ENCODE results near the gene POLR2H. TPM values are rescaled to one million over a fixed set of nuclear protein-coding genes. Genes with fewer than 3 reads are reported as not detected.

The POLR2H gene
- total and polyA plus RNA-seq, 11 donors = 15.2 to 51.4 (median 25.2) TPM

DNA sequence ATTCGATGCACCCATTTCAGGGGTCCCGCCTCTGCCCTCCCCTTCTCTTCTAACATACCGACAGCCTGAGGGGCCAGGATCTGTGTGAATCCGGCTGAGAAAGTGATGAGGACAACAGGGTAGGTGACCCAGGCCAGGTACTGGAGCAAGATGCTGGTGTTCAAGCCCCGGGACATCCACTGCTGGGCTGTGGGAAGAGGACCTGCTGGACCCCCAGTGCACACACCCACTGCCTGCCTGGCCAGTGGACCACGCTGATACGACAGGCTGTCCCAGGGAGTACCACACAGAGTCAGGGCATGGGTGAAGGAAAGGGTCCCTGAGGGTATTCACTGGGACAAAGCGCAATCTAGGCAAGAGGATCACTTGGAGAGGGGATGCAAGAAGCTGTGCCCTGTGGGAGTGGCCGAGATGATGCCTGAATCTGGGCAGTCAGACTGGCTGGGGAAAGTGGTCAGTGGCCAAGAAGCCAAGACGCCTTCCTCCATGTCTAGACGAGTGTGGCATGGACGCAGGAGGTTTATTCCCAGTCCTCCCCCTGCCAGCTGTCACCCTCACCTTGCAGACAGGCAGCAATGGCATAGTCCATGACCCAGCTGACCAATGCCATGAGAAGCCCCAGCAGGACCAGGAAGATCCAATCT lies 3.3 kb upstream of the POLR2H start:
- TF ChIP-seq, protein P1, sequence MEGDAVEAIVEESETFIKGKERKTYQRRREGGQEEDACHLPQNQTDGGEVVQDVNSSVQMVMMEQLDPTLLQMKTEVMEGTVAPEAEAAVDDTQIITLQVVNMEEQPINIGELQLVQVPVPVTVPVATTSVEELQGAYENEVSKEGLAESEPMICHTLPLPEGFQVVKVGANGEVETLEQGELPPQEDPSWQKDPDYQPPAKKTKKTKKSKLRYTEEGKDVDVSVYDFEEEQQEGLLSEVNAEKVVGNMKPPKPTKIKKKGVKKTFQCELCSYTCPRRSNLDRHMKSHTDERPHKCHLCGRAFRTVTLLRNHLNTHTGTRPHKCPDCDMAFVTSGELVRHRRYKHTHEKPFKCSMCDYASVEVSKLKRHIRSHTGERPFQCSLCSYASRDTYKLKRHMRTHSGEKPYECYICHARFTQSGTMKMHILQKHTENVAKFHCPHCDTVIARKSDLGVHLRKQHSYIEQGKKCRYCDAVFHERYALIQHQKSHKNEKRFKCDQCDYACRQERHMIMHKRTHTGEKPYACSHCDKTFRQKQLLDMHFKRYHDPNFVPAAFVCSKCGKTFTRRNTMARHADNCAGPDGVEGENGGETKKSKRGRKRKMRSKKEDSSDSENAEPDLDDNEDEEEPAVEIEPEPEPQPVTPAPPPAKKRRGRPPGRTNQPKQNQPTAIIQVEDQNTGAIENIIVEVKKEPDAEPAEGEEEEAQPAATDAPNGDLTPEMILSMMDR (IDR thresholded peaks at IDR 0.05) = no peak
- no peak for TF ChIP-seq POLR2A (IDR thresholded peaks at IDR 0.05)
- DNase-seq (no peak), ATAC-seq (no peak)
- H3K4me1 ChIP-seq = peaks cover 0 to 15% (median 11%) of the 10 kb centered on the region in 12 donors
- intact Hi-C loops (cut with DNase I) = loop anchor here in 1 of 10 donors (5.0 kb wide), 1 partner anchor 51 kb away; no protein-coding TSS in a partner anchor
- H3K27ac ChIP-seq = no peak overlapping the region
- WGBS, 4 donors = 95 to 96% (median 95%) methylated on average over 12 of the region's 12 CpGs
- H3K27me3 ChIP-seq = no peaks in the 10 kb centered on the region
- peaks cover 0 to 13% (median 0%) of the 10 kb centered on the region in 9 donors for H3K36me3 ChIP-seq
- H3K4me3 ChIP-seq = no peak overlapping the region
- H3K9me3 ChIP-seq = no peaks in the 10 kb centered on the region

DNA sequence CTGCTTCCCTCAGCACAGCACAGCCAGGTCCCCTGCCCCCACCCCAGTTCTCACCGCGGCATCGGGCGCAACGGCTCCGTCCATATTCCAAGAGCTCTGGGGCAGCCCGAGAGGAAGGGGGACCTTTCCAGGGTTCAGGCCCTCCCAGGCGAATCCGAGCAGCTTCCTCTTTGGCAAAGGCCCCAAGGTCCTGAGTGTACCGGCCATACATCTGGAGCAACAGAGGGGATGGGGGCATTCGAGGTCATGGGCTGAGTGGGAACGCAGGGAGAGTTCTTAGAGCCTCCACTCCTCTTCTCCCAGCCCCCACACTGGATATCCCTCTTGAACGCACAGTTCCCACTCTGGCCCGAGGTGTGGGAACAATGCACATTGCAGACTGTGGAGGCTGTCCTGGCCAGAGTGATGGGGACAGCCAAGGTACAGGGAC lies 2.6 kb upstream of the POLR2H start:
- no peak for DNase-seq
- Histone ChIP-seq H3K36me3 (peaks cover 0 to 13% (median 0%) of the 10 kb centered on the region in 9 donors), H3K4me1 (peaks cover 0 to 21% (median 17%) of the 10 kb centered on the region in 12 donors), H3K27ac (no peak overlapping the region), H3K4me3 (no peak overlapping the region), H3K9me3 (no peaks in the 10 kb centered on the region), H3K27me3 (no peaks in the 10 kb centered on the region)
- 50 to 70% (median 61%) methylated on average over 11 to 14 of the region's 14 CpGs for WGBS, 4 donors
- intact Hi-C loops (cut with DNase I) = loop anchor here in 1 of 10 donors (5.0 kb wide), 1 partner anchor 52 kb away; no protein-coding TSS in a partner anchor
- ATAC-seq = no peak
- TF ChIP-seq, protein P1 (IDR thresholded peaks at IDR 0.05) = no peak
- TF ChIP-seq POLR2A (IDR thresholded peaks at IDR 0.05) = no peak

GRCh38 chr3:184359610-184360009 lies 1.9 kb upstream of the POLR2H start:
- H3K4me3 ChIP-seq = no peak overlapping the region
- intact Hi-C loops (cut with DNase I) = loop anchor here in 3 of 10 donors (5.0 to 10.0 kb wide), 5 partner anchors 45 to 418 kb away; partner anchors contain the start of gene EIF4G1 (in 1 of the 3)
- H3K27ac ChIP-seq = no peak overlapping the region
- H3K36me3 ChIP-seq = peaks cover 0 to 13% (median 3%) of the 10 kb centered on the region in 9 donors
- peaks cover 0 to 28% (median 22%) of the 10 kb centered on the region in 12 donors for H3K4me1 ChIP-seq
- ATAC-seq = no peak
- 76 to 82% (median 79%) methylated on average over 9 of the region's 9 CpGs for WGBS, 4 donors
- peak in 1 of 5 donors; percentile 29 for DNase-seq
- H3K9me3 ChIP-seq = no peaks in the 10 kb centered on the region
- no peaks in the 10 kb centered on the region for H3K27me3 ChIP-seq
- no peak for TF ChIP-seq POLR2A (IDR thresholded peaks at IDR 0.05)
- TF ChIP-seq, protein P1 (IDR thresholded peaks at IDR 0.05) = no peak
